HG03066 (cell line): Measurements from ENCODE around the gene DKK3.

Experiments used
- ATAC-seq: cut with Tn5 transposase; IDR thresholded peaks from one replicate; pipeline ENCODE4 v1.9.1; 2021; ENCODE audit warnings: low read depth; ENCODE audit not compliant: unreplicated experiment

Gene DKK3

GRCh38 chr11:12006552-12007229 lies 1.7 kb downstream of the DKK3 start:
- ATAC-seq, result no peak

- no peak for ATAC-seq
These were observed 3.0 kb downstream of the DKK3 start for GRCh38 chr11:12005476-12005875.

GRCh38 chr11:12005061-12005460 lies 3.4 kb downstream of the DKK3 start:
- ATAC-seq, result no peak

- ATAC-seq, result no peak
These were observed 4.6 kb downstream of the DKK3 start for GRCh38 chr11:12003815-12004214.

- ATAC-seq, result no peak
These were observed 5.1 kb downstream of the DKK3 start for GRCh38 chr11:12003336-12003735.

GRCh38 chr11:12001186-12001585 lies 7.2 kb downstream of the DKK3 start:
- ATAC-seq, result no peak

GRCh38 chr11:11998091-11998781 lies 10.2 kb downstream of the DKK3 start:
- no peak for ATAC-seq

GRCh38 chr11:11997049-11997322 lies 11.4 kb downstream of the DKK3 start:
- no peak for ATAC-seq

GRCh38 chr11:11996321-11997048 lies 11.9 kb downstream of the DKK3 start:
- no peak for ATAC-seq

- ATAC-seq, result no peak
These were observed 12.8 kb downstream of the DKK3 start for GRCh38 chr11:11995601-11996000.

GRCh38 chr11:11993839-11994238 lies 14.6 kb downstream of the DKK3 start:
- ATAC-seq, result no peak

- ATAC-seq, result no peak
These were observed 15.9 kb downstream of the DKK3 start for GRCh38 chr11:11992257-11993212.

GRCh38 chr11:11989774-11990744 lies 18.4 kb downstream of the DKK3 start:
- no peak for ATAC-seq

GRCh38 chr11:11988681-11989261 lies 19.7 kb downstream of the DKK3 start:
- ATAC-seq, result no peak

GRCh38 chr11:11988099-11988651 lies 20.3 kb downstream of the DKK3 start:
- ATAC-seq, result no peak

- ATAC-seq, result no peak
These were observed 20.9 kb downstream of the DKK3 start for GRCh38 chr11:11987503-11988022.

GRCh38 chr11:11985954-11986949 lies 22.2 kb downstream of the DKK3 start:
- ATAC-seq, result no peak
